Mucosa of descending colon (tissue), 3 donors: Measurements from ENCODE around the gene TSKU. TPM values are rescaled to one million over a fixed set of nuclear protein-coding genes. Genes with fewer than 3 reads are reported as not detected.
A peak's percentile ranks its signal among the peaks of the same experiment; 100 is the strongest.
"Not testable (repeated sequence)": the region's sequence is repeated elsewhere in the genome, so short reads cannot be mapped to it uniquely, and the experiment has no call there.

ENCODE experiments used
- ATAC-seq: fragments of 200-7000 bp; cut with Tn5 transposase; one replicate; pipeline ENCODE4 v1.9.1; 2020; ENCODE audit warnings: mild to moderate bottlenecking, moderate library complexity
- DNase-seq, 3 donors: peaks; one replicate each; pipeline ENCODE4 v3.0.0-alpha.2; 2020
- H3K36me3 ChIP-seq: fragments of 200-600 bp; one replicate; pipeline ENCODE4 v1.8.0; 2021; ENCODE audit warnings: low read depth, mild to moderate bottlenecking
- H3K4me1 ChIP-seq: fragments of 200-600 bp; one replicate; pipeline ENCODE4 v1.8.0; 2021; ENCODE audit warnings: low read depth, mild to moderate bottlenecking
- H3K4me3 ChIP-seq: fragments of 200-600 bp; one replicate; pipeline ENCODE4 v1.8.0; 2021; ENCODE audit warnings: mild to moderate bottlenecking
- H3K9me3 ChIP-seq: fragments of 200-600 bp; one replicate; pipeline ENCODE4 v1.8.0; 2021; ENCODE audit warnings: mild to moderate bottlenecking
- CTCF ChIP-seq: fragments of 200-600 bp; IDR thresholded peaks from one replicate; pipeline ENCODE4 v1.8.0; 2022; ENCODE audit warnings: antibody characterized with exemption, mild to moderate bottlenecking
- intact Hi-C, 2 donors: fragments of 100-400 bp; cut with DNase I in 1 of 2; cut with micrococcal nuclease in 1 of 2; formaldehyde crosslinking; loops; one replicate each; pipeline versions ENCODE4 v1.11.0 to v1.11.1; 2022; cut with DNase I, micrococcal nuclease
- total RNA-seq, 3 donors: library from RNA; stranded (reverse); fragmentation: NEBNext Ultra II Directional in 2 of 3; extraction: Animal tissue kit (Norgen Biotek cat#: 25700) in 2 of 3; gene quantifications; one replicate each; pipeline versions ENCODE4 v1.2.1 to v1.2.4, GENCODE V29; 2021 to 2023
- donor health status: DM: no; HTN: no; CAD: no; lungs with moderate emphysema.
- donor health status: DM: no; HTN: no; CAD: no.
- donor health status: DM: no; HTN: yes; CAD: no.

Gene TSKU
- total RNA-seq, 3 donors from 2014 or later = 21.5 to 42.9 (median 41.8) TPM

- Histone ChIP-seq H3K36me3 (no peaks in the 10 kb centered on the region), H3K9me3 (no peaks in the 10 kb centered on the region), H3K4me1 (peaks cover 29% of the 10 kb centered on the region), H3K4me3 (no peak overlapping the region)
- TF ChIP-seq CTCF = no peak
- DNase-seq (no peak), ATAC-seq (no peak)
- intact Hi-C loops = no loop called here
These were observed 6.2 kb downstream of the TSKU start for GRCh38 chr11:76789443-76789719.

- no peak for ATAC-seq
- Histone ChIP-seq H3K4me1 (peaks cover 29% of the 10 kb centered on the region), H3K9me3 (no peaks in the 10 kb centered on the region), H3K4me3 (no peak overlapping the region), H3K36me3 (no peaks in the 10 kb centered on the region)
- intact Hi-C loops = no loop called here
- no peak for TF ChIP-seq CTCF
- no peak for DNase-seq
These were observed 7.1 kb downstream of the TSKU start for GRCh38 chr11:76790251-76790650.

- H3K36me3 ChIP-seq, H3K4me3 ChIP-seq, ATAC-seq, intact Hi-C loops, H3K9me3 ChIP-seq: not testable (repeated sequence)
- peaks cover 32% of the 10 kb centered on the region for H3K4me1 ChIP-seq
- DNase-seq = peak in 1 of 3 donors; percentile 1
These were observed 8.0 kb downstream of the TSKU start for GRCh38 chr11:76791002-76791770.

GRCh38 chr11:76791861-76792260 lies 8.7 kb downstream of the TSKU start:
- peaks cover 34% of the 10 kb centered on the region for H3K4me1 ChIP-seq
- ATAC-seq (no peak), DNase-seq (peak in 1 of 3 donors; percentile 5)
- H3K9me3 ChIP-seq = no peaks in the 10 kb centered on the region
- H3K36me3 ChIP-seq = no peaks in the 10 kb centered on the region
- intact Hi-C loops = no loop called here
- no peak for TF ChIP-seq CTCF
- H3K4me3 ChIP-seq = no peak overlapping the region

- intact Hi-C loops = no loop called here
- ATAC-seq (no peak), DNase-seq (peak in 1 of 3 donors; percentile 1)
- Histone ChIP-seq H3K36me3 (no peaks in the 10 kb centered on the region), H3K9me3 (no peaks in the 10 kb centered on the region), H3K4me3 (no peak overlapping the region), H3K4me1 (peaks cover 29% of the 10 kb centered on the region)
- TF ChIP-seq CTCF = no peak
These were observed 9.5 kb downstream of the TSKU start for GRCh38 chr11:76792505-76793264.
